Endothelial cell of umbilical vein (primary cell): ENCODE measurements around the gene CRELD2. TPM values are rescaled to one million over a fixed set of nuclear protein-coding genes. Genes with fewer than 3 reads are reported as not detected.

ENCODE experiments used
- BruUV-seq: library from RNA; stranded (reverse); fragments of 400-500 nt; replicated peaks from 2 replicates; lab custom pipeline; 2021; lab: Mats Ljungman, UMichigan
- CTCF ChIA-PET: fragments of 300-600, 350-600 bp; sonication (Branson Sonifier 250); formaldehyde crosslinking; loops from one replicate; lab custom pipeline; 2021; ENCODE audit warnings: antibody characterized with exemption, inconsistent platforms; lab: Charles Lee
- POLR2A ChIA-PET: fragments of 300-600, 350-600 bp; sonication (Branson Sonifier 250); formaldehyde crosslinking; loops from one replicate; lab custom pipeline; 2021; ENCODE audit warnings: antibody characterized with exemption, inconsistent platforms; lab: Charles Lee
- DNase-seq: peaks from one replicate; pipeline ENCODE4 v3.0.0-alpha.2; 2011; ENCODE audit warnings: low read depth, low spot score
- FAIRE-seq: peaks from 2 replicates; lab custom pipeline; 2011; peaks lifted over from hg19 to GRCh38; lab: Jason Lieb, UNC
- H2AFZ ChIP-seq: 2 replicates; pipeline ENCODE4 v1.6.0; 2012; ENCODE audit warnings: low read depth, low read length, control low read depth, inconsistent platforms
- H3K27ac ChIP-seq: 2 replicates; pipeline ENCODE4 v1.5.1; 2011; ENCODE audit warnings: low read depth, mild to moderate bottlenecking, control low read depth, low read length, moderate library complexity; ENCODE audit not compliant: insufficient read depth
- H3K27me3 ChIP-seq, 2 experiments: 2 replicates each; pipeline versions ENCODE4 v1.6.0 to v1.6.1; 2011; ENCODE audit warnings: low read length in 2 of 2, mixed read lengths in 1 of 2; ENCODE audit not compliant: control insufficient read depth in 2 of 2, insufficient read depth in 2 of 2
- H3K36me3 ChIP-seq, 2 experiments: 2 replicates in 1 of 2; 3 replicates in 1 of 2; pipeline ENCODE4 v1.5.1; 2011; ENCODE audit warnings: low read length in 2 of 2, mild to moderate bottlenecking in 1 of 2, moderate library complexity in 1 of 2; ENCODE audit not compliant: control insufficient read depth in 2 of 2, insufficient read depth in 2 of 2; ENCODE audit errors: extremely low read depth in 1 of 2
- H3K4me1 ChIP-seq: 3 replicates; pipeline ENCODE4 v1.5.1; 2011; ENCODE audit warnings: mild to moderate bottlenecking, low read length; ENCODE audit not compliant: control insufficient read depth, insufficient read depth; ENCODE audit errors: extremely low read depth
- H3K4me2 ChIP-seq: 2 replicates; pipeline ENCODE4 v1.6.1; 2011; ENCODE audit warnings: low read length, control low read depth, mixed read lengths; ENCODE audit not compliant: insufficient read depth
- H3K4me3 ChIP-seq, 3 experiments: fragments of 200-600 bp in 1 of 3; sonication (generic), shearing (Covaris generic) in 1 of 3; replicated peaks in 1 of 3; 2 replicates each; pipeline ENCODE4 v1.5.1; 2011 to 2016; ENCODE audit warnings: control low read depth in 3 of 3, low read length in 3 of 3, mild to moderate bottlenecking in 2 of 3, inconsistent platforms in 1 of 3, low read depth in 1 of 3, moderate library complexity in 1 of 3; ENCODE audit not compliant: insufficient read depth in 1 of 3
- H3K79me2 ChIP-seq: 2 replicates; pipeline ENCODE4 v1.6.0; 2012; ENCODE audit warnings: low read length, inconsistent platforms; ENCODE audit not compliant: control insufficient read depth, insufficient read depth
- H3K9ac ChIP-seq: replicated peaks from 2 replicates; pipeline ENCODE3; 2011; ENCODE audit warnings: low read length, control low read depth; ENCODE audit not compliant: insufficient read depth; ENCODE audit errors: extremely low read depth
- H3K9me1 ChIP-seq: replicated peaks from 3 replicates; pipeline ENCODE4 v1.6.0; 2011; ENCODE audit warnings: mild to moderate bottlenecking, low read length; ENCODE audit not compliant: control insufficient read depth, insufficient read depth; ENCODE audit errors: extremely low read depth
- H3K9me3 ChIP-seq: replicated peaks from 2 replicates; pipeline ENCODE4 v1.5.1; 2012; ENCODE audit warnings: low read length, inconsistent platforms; ENCODE audit not compliant: control insufficient read depth, insufficient read depth
- H4K20me1 ChIP-seq: replicated peaks from 2 replicates; pipeline ENCODE3; 2011; ENCODE audit warnings: mild to moderate bottlenecking, low read length; ENCODE audit not compliant: control insufficient read depth, insufficient read depth; ENCODE audit errors: extremely low read depth
- CTCF ChIP-seq, 2 donors: IDR thresholded peaks; 1 replicate in 1 of 2; 2 replicates in 1 of 2; pipeline ENCODE4 v1.5.1; 2011; ENCODE audit warnings: low read length in 2 of 2, mild to moderate bottlenecking in 2 of 2, moderate library complexity in 2 of 2, control low read depth in 1 of 2, inconsistent platforms in 1 of 2, low read depth in 1 of 2; ENCODE audit not compliant: insufficient read depth in 1 of 2; ENCODE audit errors: extremely low read depth in 1 of 2
- EZH2 ChIP-seq: IDR thresholded peaks from 2 replicates; pipeline ENCODE4 v1.6.1; 2012; ENCODE audit warnings: borderline replicate concordance, low read depth, mild to moderate bottlenecking, moderate library complexity, low read length, inconsistent platforms; ENCODE audit not compliant: severe bottlenecking
- FOS ChIP-seq: IDR thresholded peaks from 2 replicates; pipeline ENCODE4 v1.6.1; 2011; ENCODE audit warnings: mild to moderate bottlenecking, low read length, moderate library complexity, borderline replicate concordance; ENCODE audit not compliant: insufficient read depth
- GATA2 ChIP-seq: IDR thresholded peaks from 2 replicates; pipeline ENCODE4 v1.7.0; 2011; ENCODE audit warnings: low read depth, mild to moderate bottlenecking, moderate library complexity, mixed read lengths, low read length; ENCODE audit not compliant: insufficient read length, insufficient read depth
- JUN ChIP-seq: IDR thresholded peaks from 2 replicates; pipeline ENCODE4 v1.6.1; 2011; ENCODE audit warnings: borderline replicate concordance, low read depth; ENCODE audit not compliant: insufficient read length, insufficient read depth
- MAX ChIP-seq: IDR thresholded peaks from 2 replicates; pipeline ENCODE4 v1.6.1; 2011; ENCODE audit not compliant: insufficient read depth, insufficient read length
- MYC ChIP-seq: IDR thresholded peaks from one replicate; pipeline ENCODE4 v1.6.1; 2011; ENCODE audit warnings: mild to moderate bottlenecking, low read depth, low read length
- POLR2A ChIP-seq: IDR thresholded peaks from 2 replicates; pipeline ENCODE4 v1.6.1; 2012; ENCODE audit warnings: low read depth, mild to moderate bottlenecking, control low read depth, low read length
- POLR2AphosphoS5 ChIP-seq: IDR thresholded peaks from 2 replicates; pipeline ENCODE4 v1.6.1; 2012; ENCODE audit warnings: low read depth, mild to moderate bottlenecking, control low read depth, low read length, moderate library complexity; ENCODE audit not compliant: insufficient read depth
- dilution Hi-C: fragments of 300-500 bp; cut with MboI; formaldehyde crosslinking; loops from one replicate; pipeline ENCODE4 v1.15.0; 2019; ENCODE audit warnings: low sequenced_read_pairs; ENCODE audit not compliant: extremely low pct_ligation_motif_present
- intact Hi-C: fragments of 100-400 bp; cut with micrococcal nuclease; formaldehyde crosslinking; loops from one replicate; pipeline ENCODE4 v1.10.0; 2022
- polyA plus RNA-seq, 4 experiments: library from polyadenylated mRNA; depleted of rRNA in 3 of 4; stranded (reverse) in 3 of 4; unstranded in 1 of 4; fragments of >200 nt; gene quantifications; 2 replicates each; pipeline versions ENCODE4 v1.2.1 to v1.2.3, GENCODE V29; 2011 to 2012; ENCODE audit warnings: missing spikeins in 1 of 4
- total RNA-seq: library from RNA; stranded (reverse); gene quantifications from 2 replicates; pipeline ENCODE4 v1.2.3, GENCODE V29; 2021

Gene CRELD2
- total and polyA plus RNA-seq, 2 donors (not counting 3 experiments of a cell fraction or from before 2014, with no cell fraction given) = 71.0 to 86.3 TPM

DNA sequence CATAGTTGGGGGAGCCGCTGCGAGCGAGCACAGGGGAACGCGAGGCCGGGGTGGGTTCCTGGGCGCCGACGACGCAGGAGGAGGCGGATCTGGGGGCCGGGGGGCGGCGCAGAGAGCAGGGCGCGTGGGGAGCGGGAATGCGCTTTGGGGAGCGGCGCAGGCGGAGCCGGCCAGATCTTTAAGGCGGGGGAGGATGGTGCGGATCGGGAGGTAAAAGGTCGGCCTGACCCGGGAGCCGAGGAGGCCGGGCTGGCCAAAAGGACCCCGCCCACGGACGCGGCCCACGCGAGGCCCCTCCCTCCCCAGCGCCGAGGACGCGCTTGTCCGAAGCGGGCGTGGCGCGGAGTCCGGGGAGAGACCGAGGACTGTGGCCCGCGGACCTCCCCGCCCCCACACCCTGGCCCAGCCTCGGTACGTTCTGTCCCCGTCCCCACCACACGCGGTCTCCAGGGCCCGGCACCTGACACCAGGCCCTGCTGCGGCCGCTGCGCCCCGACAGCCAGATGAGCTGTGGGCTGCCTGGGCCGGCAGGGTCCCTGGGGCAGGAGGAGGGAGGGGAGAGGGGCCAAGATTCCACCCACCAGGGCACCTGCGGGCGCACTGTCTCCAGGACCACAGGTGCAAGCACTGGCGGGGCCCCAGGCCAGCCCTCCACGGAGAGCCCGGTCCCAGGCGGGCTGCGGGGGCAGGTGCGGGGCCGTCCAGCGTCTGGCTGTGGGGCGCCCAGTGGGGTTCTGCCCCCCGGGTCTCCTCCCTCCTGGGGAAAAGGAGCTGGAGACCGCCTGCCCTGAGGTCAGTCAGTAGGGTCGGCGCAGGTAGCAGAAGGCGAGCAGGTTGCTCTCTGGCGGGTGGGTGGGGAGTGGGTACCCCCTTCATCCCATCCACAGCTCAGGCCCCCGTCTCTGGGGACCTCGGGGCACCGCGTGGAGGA is 53.1 kb downstream of the CRELD2 start:
- H4K20me1 ChIP-seq = no peaks in the 10 kb centered on the region
- H3K27me3 ChIP-seq = no peaks in the 10 kb centered on the region
- H3K9me3 ChIP-seq = no peaks in the 10 kb centered on the region
- intact Hi-C loops (loop anchor here (5.0 to 10.0 kb wide), 2 partner anchors 204 to 233 kb away; partner anchors contain the start of gene SELENOO), dilution Hi-C loops (no loop called here)
- no peaks in the 10 kb centered on the region for H3K79me2 ChIP-seq
- no peaks in the 10 kb centered on the region for H3K9me1 ChIP-seq
- DNase-seq = no peak
- peak overlapping the region; percentile 63 for H3K9ac ChIP-seq
- POLR2A ChIA-PET = interaction anchor here (0.7 to 1.4 kb wide), 3 partner anchors 10 to 140 kb away, joined by 3 to 8 read pairs (median 3); partner anchors contain the start of gene PIM3
- no peak for FAIRE-seq
- CTCF ChIA-PET = interaction anchor here (0.6 to 2.1 kb wide), 6 partner anchors 9 to 59 kb away, joined by 3 to 7 read pairs (median 4); no protein-coding TSS in a partner anchor
- H2AFZ ChIP-seq = no peak overlapping the region
- TF ChIP-seq EZH2 (no peak), GATA2 (no peak), FOS (no peak), CTCF (IDR thresholded peaks at IDR 0.05; ENCODE audit: extremely low read depth in 1 of 2, insufficient read depth in 1 of 2, low read depth in 1 of 2, low read length in 2 of 2) (no peak), MYC (no peak), JUN (no peak), MAX (no peak), POLR2AphosphoS5 (no peak), POLR2A (no peak)
- no peaks in the 10 kb centered on the region for H3K36me3 ChIP-seq
- H3K4me1 ChIP-seq = peaks cover 8% of the 10 kb centered on the region
- BruUV-seq = no TSS peak
- H3K4me3 ChIP-seq = peak overlapping the region; percentile 12 to 42 (median 24)
- peak overlapping the region; percentile 54 for H3K27ac ChIP-seq
- H3K4me2 ChIP-seq = peak overlapping the region; percentile 23
